Superior temporal gyrus (tissue), 1 donor: ENCODE data around the gene LRRC8E.
A peak's percentile ranks its signal among the peaks of the same experiment; 100 is the strongest.
"Not testable (repeated sequence)": the region's sequence is repeated elsewhere in the genome, so short reads cannot be mapped to it uniquely, and the experiment has no call there.

Experiments used
- DNase-seq: peaks from one replicate; pipeline ENCODE4 v3.0.0-alpha.2; 2016; ENCODE audit errors: extremely low spot score

Gene LRRC8E

DNA sequence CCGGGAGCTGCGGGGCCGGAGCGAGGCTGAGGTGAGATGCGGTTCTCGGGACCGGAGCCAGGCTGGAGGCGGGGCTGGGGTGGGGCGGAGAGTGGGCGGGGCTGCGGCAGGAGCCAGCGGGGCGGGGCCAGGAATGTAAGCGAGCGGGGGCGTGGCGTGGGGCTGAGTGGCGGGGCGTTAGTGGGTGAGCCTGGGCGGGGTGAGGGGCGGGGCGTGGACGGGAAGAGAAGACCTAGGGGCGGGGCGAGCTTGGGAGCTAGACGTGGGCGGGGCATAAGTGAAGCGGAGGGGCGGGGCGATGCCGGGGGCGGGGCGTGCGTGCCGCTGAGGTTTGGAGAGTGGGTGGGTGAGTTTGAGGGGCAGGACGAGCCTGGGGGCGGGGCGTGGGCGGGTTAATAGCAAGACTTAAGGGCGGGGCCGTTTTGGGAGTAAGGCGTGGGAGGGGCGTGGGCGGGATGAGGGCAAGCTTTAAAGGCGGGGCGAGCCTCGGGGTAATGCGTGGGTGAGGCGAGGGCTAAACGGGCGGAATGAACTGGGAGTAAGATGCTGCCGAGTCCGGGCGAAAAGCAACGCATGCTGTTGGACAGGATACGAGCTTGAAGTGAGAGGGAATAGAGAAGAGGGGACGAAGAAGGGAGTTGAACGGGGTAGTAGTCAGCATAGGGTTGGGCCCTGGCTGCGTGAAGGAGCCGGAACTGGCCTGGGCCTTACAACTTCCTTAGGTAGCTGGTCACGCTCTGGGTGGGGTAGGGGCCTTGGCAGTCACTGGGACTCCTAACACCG, 32.4 kb downstream of the LRRC8E start:
- peak; percentile 81 for DNase-seq

- DNase-seq, result no peak
Observed at GRCh38 chr19:7921302-7921966, 33.1 kb downstream of the LRRC8E start.

- DNase-seq, result no peak
Observed at GRCh38 chr19:7921967-7922835, 33.9 kb downstream of the LRRC8E start.

DNA sequence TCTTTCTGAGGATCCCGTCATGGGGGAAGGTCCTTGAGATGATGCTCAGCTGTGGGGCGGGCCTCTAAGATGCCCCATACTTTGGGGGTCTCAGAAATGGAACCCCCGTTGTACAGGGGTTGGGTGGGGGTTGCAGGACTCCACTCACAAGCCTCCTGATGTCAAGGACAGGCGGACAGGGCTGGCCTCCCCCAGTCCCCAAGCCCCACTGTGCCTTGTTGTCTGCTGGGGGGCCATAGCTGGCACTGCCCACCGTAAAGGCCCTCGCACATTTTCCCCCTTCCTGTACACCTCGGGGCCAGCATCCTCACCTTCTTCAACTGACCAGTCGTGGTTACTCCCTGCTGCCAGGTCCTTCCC, 34.5 kb downstream of the LRRC8E start:
- DNase-seq, result no peak

DNA sequence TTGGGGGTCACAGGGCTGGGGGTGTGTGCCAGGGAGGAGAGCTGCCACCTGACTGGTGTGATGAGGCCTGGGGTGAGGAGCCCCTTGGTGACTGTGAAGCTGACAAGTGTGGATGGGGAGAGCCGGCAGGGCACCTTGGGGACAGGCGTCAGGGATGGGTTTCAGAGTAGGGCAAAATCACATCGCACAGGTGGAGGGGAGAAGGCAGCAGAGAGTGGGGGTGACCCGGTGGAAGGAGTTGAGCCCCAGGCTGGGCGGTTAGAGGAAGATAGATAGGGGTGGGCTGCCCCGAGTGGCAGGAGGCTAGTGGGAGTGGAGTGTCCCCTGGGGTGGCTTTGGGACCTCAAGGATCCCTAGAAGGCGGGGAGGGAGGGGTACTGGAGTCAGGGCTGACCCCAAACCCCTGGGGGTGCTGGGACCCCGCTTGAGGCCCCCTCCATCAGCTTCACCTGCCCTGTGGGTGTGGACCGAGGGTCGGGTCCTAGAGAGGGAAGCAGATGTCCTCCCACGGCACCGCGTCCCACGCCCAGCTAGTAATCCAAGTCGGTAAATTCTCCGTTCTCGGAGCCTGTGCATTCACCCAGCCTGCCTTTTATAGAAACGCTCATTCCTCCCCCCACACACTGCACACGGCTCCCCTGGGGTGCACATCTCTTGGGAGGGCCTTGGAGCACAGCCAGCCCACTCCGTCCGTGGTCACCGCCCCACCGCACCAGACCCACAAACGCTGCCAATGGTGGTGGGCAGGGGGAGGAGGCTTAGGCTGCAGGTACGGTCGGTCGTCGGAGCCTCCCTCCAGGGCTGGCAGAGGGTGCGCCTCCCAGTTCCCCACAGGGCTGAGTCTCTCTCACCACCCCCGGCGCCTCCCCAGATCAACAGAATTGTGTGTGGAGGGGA, 35.2 kb downstream of the LRRC8E start:
- no peak for DNase-seq

GRCh38 chr19:7924241-7924640, 35.9 kb downstream of the LRRC8E start:
- no peak for DNase-seq

DNA sequence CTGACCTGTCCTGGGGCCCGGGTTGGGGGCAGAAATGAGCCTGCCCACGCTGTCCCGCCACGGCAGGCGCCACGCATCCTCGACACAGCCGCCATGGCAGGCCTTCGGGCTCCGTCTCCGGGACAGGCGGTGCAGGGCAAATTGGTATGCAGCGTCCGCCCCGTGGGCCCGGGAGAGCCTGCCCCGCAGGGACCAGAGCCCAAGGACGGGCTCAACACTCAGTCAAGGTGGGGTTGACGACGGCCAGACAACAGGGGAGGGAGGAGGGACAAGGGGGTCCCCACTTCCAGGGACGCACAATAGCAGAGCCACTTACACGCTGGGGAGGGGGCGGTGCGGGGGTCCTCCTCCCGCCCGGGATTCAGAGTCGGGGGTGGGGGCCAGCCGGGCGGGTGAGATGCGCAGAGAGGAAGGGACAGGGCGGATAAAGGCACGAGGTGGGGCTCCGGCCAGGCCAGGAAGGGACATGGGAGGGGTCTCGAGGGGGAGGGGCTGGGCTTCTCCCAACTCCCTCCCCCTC, 36.4 kb downstream of the LRRC8E start:
- no peak for DNase-seq

DNA sequence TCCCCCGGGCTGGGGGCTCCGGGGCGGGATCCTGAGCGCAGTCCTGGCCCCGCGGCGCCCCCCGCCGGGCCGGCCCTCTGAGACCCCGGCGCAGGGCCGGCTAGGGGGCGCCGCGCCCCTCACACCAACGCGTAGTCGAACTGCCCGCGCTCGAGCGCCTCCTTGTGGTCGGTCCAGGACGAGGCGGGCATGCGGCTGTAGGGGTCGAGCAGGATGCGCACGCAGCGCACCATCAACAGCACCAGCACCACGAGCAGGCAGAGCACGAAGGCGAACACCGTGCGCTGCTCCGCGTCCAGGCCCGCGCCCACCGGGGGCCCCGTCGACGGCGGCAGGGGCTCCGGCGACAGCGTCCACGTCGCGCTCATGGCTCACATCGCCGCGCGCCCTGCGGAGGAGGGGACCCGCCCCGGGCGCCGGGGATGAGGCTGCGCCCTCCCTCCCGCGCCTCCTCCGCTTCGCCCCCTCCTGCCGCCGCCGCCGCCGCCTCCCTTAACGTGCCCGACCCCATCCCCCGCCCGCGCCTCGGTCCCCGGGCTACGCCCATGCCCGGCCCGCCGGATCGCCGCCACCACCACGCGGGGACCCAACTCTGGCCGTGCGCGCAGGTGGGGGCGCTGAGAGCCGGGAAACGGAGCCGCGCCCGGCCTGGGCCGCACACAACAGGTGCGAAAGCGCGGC, 37.0 kb downstream of the LRRC8E start:
- peak; percentile 26 for DNase-seq

- no peak for DNase-seq
Observed at GRCh38 chr19:7926021-7926726, 37.9 kb downstream of the LRRC8E start, which contains the start of gene CTXN1. CTXN1 (minus strand) TSS chr19:7926135; CDS start chr19:7925538, 597 bp downstream.

DNA sequence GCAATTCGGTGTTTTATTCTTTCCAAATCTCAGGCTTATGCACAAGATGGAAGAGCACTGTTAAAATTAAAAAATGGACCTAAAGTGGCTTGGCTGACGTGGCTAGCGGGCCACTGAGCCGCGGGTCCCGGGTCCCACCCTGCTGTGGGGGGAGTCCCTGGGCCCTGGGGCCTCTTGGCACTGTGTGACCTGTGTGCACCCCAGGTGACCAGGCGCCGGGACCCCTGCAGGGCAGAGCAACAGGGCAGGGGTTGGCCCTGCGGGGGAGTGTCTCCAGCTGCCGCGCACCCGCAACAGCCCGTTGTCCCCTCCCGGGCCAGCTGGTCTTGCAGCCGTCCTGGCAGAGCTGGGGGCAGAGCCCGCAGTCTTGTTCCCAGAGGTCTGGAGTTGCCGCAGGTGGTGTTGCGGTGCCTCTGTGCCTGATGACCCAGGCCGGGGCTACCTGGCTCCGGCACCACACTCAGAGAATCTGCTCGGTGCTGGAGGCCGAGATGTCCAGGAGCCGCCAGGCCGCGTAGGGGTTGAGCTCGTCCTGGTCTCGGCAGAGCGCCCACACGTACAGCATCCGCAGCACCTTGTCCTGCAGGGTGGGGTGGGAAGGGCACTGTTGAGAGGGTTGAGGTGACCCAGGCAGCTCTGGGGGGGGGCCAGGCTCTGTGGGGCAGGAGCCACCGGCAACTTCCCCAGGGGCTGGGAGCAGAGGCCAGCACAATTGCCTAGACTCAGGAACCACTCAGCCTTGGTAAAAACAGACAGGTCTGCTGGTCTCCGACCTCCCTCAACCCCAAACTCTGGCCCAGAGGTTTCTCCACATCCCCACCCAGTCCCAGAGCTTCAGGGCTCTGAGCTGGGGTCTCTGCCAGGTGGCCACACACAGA, 38.7 kb downstream of the LRRC8E start:
- DNase-seq, result no peak

GRCh38 chr19:7927605-7928333, 39.5 kb downstream of the LRRC8E start:
- DNase-seq, result no peak

GRCh38 chr19:7928334-7928706, 40.0 kb downstream of the LRRC8E start:
- DNase-seq, result no peak

DNA sequence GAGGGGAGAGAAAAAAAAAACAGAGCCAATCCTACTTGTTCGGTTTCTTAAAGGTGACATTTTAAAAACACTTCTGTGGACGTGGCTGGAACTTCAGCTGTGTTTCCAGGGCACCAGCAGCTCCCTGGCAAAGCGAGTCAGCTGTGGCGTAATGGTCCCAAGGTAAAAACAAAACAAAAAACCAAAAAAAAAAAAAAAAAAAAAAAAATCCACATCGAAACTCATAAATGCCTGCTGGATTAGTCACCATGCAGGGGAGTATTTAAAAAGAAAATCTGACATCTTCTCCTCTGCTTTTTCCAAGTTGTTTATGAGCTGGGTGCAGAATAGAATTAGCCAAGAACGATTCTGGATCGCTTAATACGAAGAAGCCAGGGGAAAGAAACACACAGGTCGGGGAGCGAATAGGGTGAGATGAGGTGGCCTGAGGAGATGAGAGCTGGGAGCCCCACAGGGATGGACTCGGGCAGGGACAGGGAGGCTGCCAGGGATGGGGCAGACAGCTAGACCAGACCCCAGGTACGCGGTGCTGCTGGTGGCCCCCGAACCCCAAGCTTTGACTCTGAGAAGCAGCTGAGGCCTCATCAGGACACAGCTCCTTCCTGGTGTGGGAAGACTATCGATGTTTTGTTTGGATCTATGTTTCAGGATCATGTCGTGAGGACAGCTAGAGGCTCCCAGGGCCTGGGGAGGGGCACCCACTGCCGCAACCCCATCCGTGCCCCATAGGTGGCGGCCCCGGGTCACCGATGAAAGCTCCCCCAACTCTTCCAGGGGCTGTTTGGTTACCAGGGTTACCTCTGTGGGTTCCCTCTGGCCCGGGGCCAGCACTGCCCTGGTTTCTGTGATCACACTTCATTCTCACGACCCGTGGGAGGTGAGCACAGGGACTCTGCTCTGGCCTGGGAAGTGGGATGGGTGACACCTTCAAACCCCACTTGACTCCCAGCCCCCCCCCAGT, 40.7 kb downstream of the LRRC8E start:
- DNase-seq, result peak; percentile 50

DNA sequence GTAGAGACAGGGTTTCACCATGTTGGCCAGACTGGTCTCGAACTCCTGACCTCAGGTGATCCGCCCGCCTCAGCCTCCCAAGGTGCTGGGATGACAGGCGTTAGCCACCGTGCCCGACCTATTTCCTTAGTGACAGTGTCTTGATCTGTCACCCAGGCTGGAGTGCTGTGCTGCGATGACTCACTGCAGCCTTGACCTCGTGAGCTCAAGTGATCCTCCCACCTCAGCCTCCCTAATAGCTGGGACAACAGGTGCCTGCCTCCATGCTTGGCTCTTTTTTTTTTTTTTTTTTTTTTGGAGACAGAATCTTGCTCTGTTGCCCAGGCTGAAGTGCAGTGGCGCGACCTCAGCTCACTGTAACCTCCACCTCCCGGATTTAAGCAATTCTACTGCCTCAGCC, 41.7 kb downstream of the LRRC8E start:
- DNase-seq, result not testable (repeated sequence)

- DNase-seq, result no peak
Observed at GRCh38 chr19:7930765-7931164, 42.5 kb downstream of the LRRC8E start.

DNA sequence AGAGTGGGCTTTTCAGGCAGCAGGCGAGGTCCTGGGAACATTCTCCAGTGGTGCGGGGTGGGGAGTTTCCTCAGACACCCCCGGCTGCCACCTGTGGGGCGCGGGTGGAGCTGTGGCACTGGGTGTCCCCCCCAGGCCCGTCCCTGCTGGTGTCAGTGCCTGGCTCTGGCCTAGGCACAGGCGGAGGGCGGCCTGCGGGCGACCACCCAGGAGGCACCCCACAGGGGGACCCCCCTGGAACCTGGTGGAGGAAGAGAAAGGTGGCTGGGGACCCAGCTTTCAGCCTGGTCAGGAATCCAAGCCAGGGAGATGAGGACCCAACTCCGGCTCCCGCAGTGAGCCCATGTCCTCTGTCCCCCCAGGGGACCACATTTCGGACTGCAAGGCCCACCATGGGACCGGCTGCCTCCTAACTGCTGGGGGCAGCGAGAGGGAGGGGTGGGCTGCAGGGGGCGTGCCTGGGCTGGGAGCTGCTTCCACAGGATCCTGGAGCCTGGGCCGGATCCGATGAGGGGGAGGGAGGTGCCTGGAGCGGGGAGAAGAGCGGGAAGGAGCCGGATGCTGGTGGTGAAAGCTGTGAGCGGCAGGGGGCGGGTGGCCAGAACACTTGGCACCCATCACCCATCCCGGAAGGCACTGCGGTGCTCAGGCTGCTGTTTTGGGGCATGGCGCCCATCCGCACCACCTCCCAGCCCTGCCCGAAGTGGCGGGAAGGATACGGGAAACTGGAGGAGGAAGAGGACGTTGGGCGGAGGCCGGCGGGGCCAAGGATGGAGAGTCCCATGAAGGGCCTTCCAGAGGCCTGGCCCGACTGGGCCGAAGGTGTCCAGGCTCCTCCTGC, 43.1 kb downstream of the LRRC8E start:
- no peak for DNase-seq
